OCI-LY3 (cell line): ENCODE measurements around the gene BHMT2.

Source experiments
- H2AFZ ChIP-seq: fragments of 200-600, 300-600 bp; shearing (Covaris generic); 2 replicates; pipeline ENCODE4 v1.6.0; 2014; ENCODE audit warnings: antibody characterized with exemption, low read depth, low read length
- H3K27ac ChIP-seq: fragments of 200-600, 300-600 bp; sonication (generic); 2 replicates; pipeline ENCODE4 v1.5.1; 2014; ENCODE audit warnings: mild to moderate bottlenecking, low read length, moderate library complexity, mixed read lengths
- H3K27me3 ChIP-seq: fragments of 200-600, 300-600 bp; sonication (generic); 2 replicates; pipeline ENCODE4 v1.6.1; 2014; ENCODE audit warnings: low read depth, low read length, mixed read lengths
- H3K36me3 ChIP-seq: fragments of 200-600, 300-600 bp; sonication (generic); replicated peaks from 2 replicates; pipeline ENCODE3; 2014; ENCODE audit warnings: low read depth, low read length, mixed read lengths
- H3K4me1 ChIP-seq: fragments of 300-600, 200-600 bp; sonication (generic); 2 replicates; pipeline ENCODE4 v1.6.1; 2014; ENCODE audit warnings: low read length, mixed read lengths
- H3K4me2 ChIP-seq: fragments of 200-600, 300-600 bp; sonication (generic); 2 replicates; pipeline ENCODE4 v1.6.1; 2014; ENCODE audit warnings: low read length, mixed read lengths
- H3K4me3 ChIP-seq: fragments of 300-600, 200-600 bp; sonication (generic); 2 replicates; pipeline ENCODE4 v1.5.1; 2014; ENCODE audit warnings: antibody characterized with exemption, mild to moderate bottlenecking, low read length, moderate library complexity
- H3K79me2 ChIP-seq: fragments of 300-600, 200-600 bp; shearing (Covaris generic); 2 replicates; pipeline ENCODE4 v1.6.1; 2014; ENCODE audit warnings: mild to moderate bottlenecking, low read length, mixed read lengths
- H3K9ac ChIP-seq: fragments of 300-600, 200-600 bp; shearing (Covaris generic); 2 replicates; pipeline ENCODE4 v1.6.0; 2014; ENCODE audit warnings: mild to moderate bottlenecking, low read length, moderate library complexity
- H3K9me3 ChIP-seq: fragments of 200-600, 300-600 bp; shearing (Covaris generic); 2 replicates; pipeline ENCODE4 v1.6.1; 2014; ENCODE audit warnings: low read length, mixed read lengths; ENCODE audit not compliant: insufficient read depth
- H4K20me1 ChIP-seq: fragments of 200-600, 300-600 bp; sonication (generic); 2 replicates; pipeline ENCODE4 v1.6.1; 2016; ENCODE audit warnings: low read length, mixed read lengths; ENCODE audit not compliant: insufficient read depth
- EZH2phosphoT487 ChIP-seq: fragments of 200-600 bp; shearing (Covaris generic); IDR thresholded peaks from 2 replicates; pipeline ENCODE4 v1.6.1; 2018; ENCODE audit warnings: antibody characterized with exemption, mixed run types, low read depth
- TF ChIP-seq, protein P1 (sequence below): fragments of 200-600, 300-600 bp; sonication (generic); IDR thresholded peaks from 2 replicates; pipeline ENCODE4 v1.5.1; 2014; ENCODE audit warnings: antibody characterized with exemption, low read length, low read depth

Gene BHMT2

DNA sequence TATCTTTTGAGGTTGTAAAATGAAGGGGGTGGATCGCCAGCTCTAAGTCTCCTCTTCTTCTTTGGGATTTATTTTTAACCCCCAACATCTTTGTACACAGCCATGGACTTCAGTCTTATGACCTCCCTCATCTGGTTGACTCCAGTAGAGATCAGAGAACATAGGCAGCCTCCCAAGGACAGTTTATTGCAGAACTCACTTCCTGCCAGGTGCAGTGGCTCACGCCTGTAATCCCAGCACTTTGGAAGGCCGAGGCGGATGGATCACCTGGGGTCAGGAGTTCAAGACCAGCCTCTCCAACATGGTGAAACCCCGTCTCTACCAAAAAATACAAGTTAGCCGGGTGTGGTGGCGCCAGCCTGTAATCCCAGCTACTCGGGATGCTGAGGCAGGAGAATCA lies 39.2 kb downstream of the BHMT2 start:
- Histone ChIP-seq H3K4me1 (no peaks in the 10 kb centered on the region), H3K4me3 (no peak overlapping the region), H3K79me2 (no peaks in the 10 kb centered on the region), H3K36me3 (no peaks in the 10 kb centered on the region), H2AFZ (no peak overlapping the region), H4K20me1 (no peaks in the 10 kb centered on the region), H3K9ac (no peak overlapping the region), H3K27ac (no peak overlapping the region), H3K9me3 (no peaks in the 10 kb centered on the region), H3K4me2 (no peak overlapping the region), H3K27me3 (peaks cover 15% of the 10 kb centered on the region)
- TF ChIP-seq EZH2phosphoT487: no peak

- no peak overlapping the region for H3K27ac ChIP-seq
- H3K27me3 ChIP-seq: peaks cover 15% of the 10 kb centered on the region
- no peaks in the 10 kb centered on the region for H3K79me2 ChIP-seq
- H3K9me3 ChIP-seq: no peaks in the 10 kb centered on the region
- TF ChIP-seq, protein P1, sequence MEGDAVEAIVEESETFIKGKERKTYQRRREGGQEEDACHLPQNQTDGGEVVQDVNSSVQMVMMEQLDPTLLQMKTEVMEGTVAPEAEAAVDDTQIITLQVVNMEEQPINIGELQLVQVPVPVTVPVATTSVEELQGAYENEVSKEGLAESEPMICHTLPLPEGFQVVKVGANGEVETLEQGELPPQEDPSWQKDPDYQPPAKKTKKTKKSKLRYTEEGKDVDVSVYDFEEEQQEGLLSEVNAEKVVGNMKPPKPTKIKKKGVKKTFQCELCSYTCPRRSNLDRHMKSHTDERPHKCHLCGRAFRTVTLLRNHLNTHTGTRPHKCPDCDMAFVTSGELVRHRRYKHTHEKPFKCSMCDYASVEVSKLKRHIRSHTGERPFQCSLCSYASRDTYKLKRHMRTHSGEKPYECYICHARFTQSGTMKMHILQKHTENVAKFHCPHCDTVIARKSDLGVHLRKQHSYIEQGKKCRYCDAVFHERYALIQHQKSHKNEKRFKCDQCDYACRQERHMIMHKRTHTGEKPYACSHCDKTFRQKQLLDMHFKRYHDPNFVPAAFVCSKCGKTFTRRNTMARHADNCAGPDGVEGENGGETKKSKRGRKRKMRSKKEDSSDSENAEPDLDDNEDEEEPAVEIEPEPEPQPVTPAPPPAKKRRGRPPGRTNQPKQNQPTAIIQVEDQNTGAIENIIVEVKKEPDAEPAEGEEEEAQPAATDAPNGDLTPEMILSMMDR: peak; percentile 63
- no peak for TF ChIP-seq EZH2phosphoT487
- H2AFZ ChIP-seq: no peak overlapping the region
- no peak overlapping the region for H3K9ac ChIP-seq
- H3K4me3 ChIP-seq: no peak overlapping the region
- H3K36me3 ChIP-seq: no peaks in the 10 kb centered on the region
- no peak overlapping the region for H3K4me2 ChIP-seq
- H4K20me1 ChIP-seq: no peaks in the 10 kb centered on the region
- H3K4me1 ChIP-seq: no peaks in the 10 kb centered on the region
Measured at GRCh38 chr5:79109527-79110492, 40.2 kb downstream of the BHMT2 start.

GRCh38 chr5:79111387-79111959 lies 41.9 kb downstream of the BHMT2 start, which contains the start of gene BHMT:
TSS of gene BHMT (plus strand) at chr5:79111809. CDS start at chr5:79111886, 77 bp downstream.
- no peak within 1 kb of the TSS for H2AFZ ChIP-seq
- no peaks in the 10 kb centered on the region for H3K9me3 ChIP-seq
- no peak within 1 kb of the TSS for H3K9ac ChIP-seq
- H3K79me2 ChIP-seq: no peaks in the 10 kb centered on the region
- no peak within 1 kb of the TSS for H3K4me3 ChIP-seq
- no peak within 1 kb of the TSS for H3K4me2 ChIP-seq
- H4K20me1 ChIP-seq: no peaks in the 10 kb centered on the region
- H3K27me3 ChIP-seq: peaks cover 15% of the 10 kb centered on the region
- no peaks in the 10 kb centered on the region for H3K36me3 ChIP-seq
- no peak for TF ChIP-seq EZH2phosphoT487
- TF ChIP-seq, protein P1: no peak
- H3K4me1 ChIP-seq: no peaks in the 10 kb centered on the region
- H3K27ac ChIP-seq: no peak within 1 kb of the TSS

DNA sequence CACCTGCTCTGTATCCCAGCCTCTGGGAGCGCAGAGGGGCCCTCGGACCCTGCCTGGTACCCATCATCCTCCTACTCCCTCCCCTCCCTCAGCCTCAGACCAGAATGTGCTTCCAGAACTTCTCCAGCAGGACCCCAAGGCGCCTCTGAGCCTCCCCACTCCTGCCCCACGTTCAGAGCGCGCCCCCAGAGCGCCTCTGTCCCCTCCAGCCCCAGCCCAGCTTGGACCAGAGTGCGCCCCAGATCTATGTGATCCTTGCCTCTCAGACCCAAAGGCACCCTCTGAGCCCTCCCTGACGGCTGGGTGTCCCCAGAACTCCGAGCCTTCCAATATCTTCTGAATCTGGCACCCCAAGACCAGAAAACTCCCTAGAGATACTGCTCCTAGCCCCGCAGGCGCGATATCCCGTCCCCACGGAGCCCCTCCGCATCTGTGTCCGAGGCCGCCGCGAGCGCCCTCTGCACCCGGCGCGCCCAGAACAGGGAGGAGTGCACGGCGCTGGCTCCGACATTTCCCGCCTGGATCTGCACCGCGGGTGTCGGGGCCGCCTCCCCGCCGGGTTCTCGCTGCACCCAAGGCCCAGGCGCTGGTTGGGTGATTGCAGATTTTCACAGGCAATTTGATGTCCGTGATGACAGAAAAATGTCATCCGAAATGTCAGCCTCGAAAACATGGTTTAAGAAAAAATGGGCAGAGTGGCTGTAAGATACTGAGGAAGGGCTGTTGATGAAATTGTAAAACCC lies 42.6 kb downstream of the BHMT2 start:
- no peaks in the 10 kb centered on the region for H3K36me3 ChIP-seq
- no peak overlapping the region for H3K9ac ChIP-seq
- H3K27me3 ChIP-seq: peaks cover 13% of the 10 kb centered on the region
- H3K79me2 ChIP-seq: no peaks in the 10 kb centered on the region
- H4K20me1 ChIP-seq: no peaks in the 10 kb centered on the region
- no peak overlapping the region for H3K4me3 ChIP-seq
- H3K4me2 ChIP-seq: no peak overlapping the region
- TF ChIP-seq, protein P1: no peak
- TF ChIP-seq EZH2phosphoT487: no peak
- H3K27ac ChIP-seq: no peak overlapping the region
- H2AFZ ChIP-seq: no peak overlapping the region
- no peaks in the 10 kb centered on the region for H3K9me3 ChIP-seq
- H3K4me1 ChIP-seq: no peaks in the 10 kb centered on the region
